ENCODE measurements around the gene DYRK2.

DYRK2 gene

GRCh38 chr12:67648521-67649260, at the start of gene DYRK2:
DYRK2 (plus strand) TSS chr12:67648745; CDS start chr12:67649134, 389 bp downstream.
- DNase-seq = peak; percentile 66

GRCh38 chr12:67599691-67600090, 48.9 kb upstream of the DYRK2 start:
- no peak for DNase-seq

GRCh38 chr12:67601126-67601525, 47.4 kb upstream of the DYRK2 start:
- DNase-seq = no peak

GRCh38 chr12:67609226-67609870, 39.2 kb upstream of the DYRK2 start:
- no peak for DNase-seq

GRCh38 chr12:67613040-67613439, 35.5 kb upstream of the DYRK2 start:
- no peak for DNase-seq

GRCh38 chr12:67617629-67618028, 30.9 kb upstream of the DYRK2 start:
- no peak for DNase-seq

- no peak for DNase-seq
Observed at GRCh38 chr12:67618303-67618702, 30.2 kb upstream of the DYRK2 start.

- peak; percentile 36 for DNase-seq
Observed at GRCh38 chr12:67621112-67621511, 27.4 kb upstream of the DYRK2 start.

GRCh38 chr12:67621926-67622325, 26.6 kb upstream of the DYRK2 start:
- DNase-seq = no peak

GRCh38 chr12:67623259-67623658, 25.3 kb upstream of the DYRK2 start:
- DNase-seq = no peak

- no peak for DNase-seq
Observed at GRCh38 chr12:67624355-67624754, 24.2 kb upstream of the DYRK2 start.

GRCh38 chr12:67625004-67625403, 23.5 kb upstream of the DYRK2 start:
- no peak for DNase-seq

GRCh38 chr12:67626156-67626555, 22.4 kb upstream of the DYRK2 start:
- DNase-seq = no peak

- DNase-seq = peak; percentile 88
Observed at GRCh38 chr12:67630373-67631088, 18.0 kb upstream of the DYRK2 start.

- DNase-seq = no peak
Observed at GRCh38 chr12:67632005-67632404, 16.5 kb upstream of the DYRK2 start.

- DNase-seq = no peak
Observed at GRCh38 chr12:67633024-67633610, 15.4 kb upstream of the DYRK2 start.

GRCh38 chr12:67633708-67634107, 14.8 kb upstream of the DYRK2 start:
- peak; percentile 47 for DNase-seq

- peak; percentile 25 for DNase-seq
Observed at GRCh38 chr12:67634303-67634761, 14.2 kb upstream of the DYRK2 start.

GRCh38 chr12:67637718-67638117, 10.8 kb upstream of the DYRK2 start:
- no peak for DNase-seq

GRCh38 chr12:67638694-67639093, 9.9 kb upstream of the DYRK2 start:
- DNase-seq = no peak

- DNase-seq = no peak
Observed at GRCh38 chr12:67640863-67641262, 7.7 kb upstream of the DYRK2 start.

- DNase-seq = no peak
Observed at GRCh38 chr12:67645126-67645525, 3.4 kb upstream of the DYRK2 start.

GRCh38 chr12:67645601-67646000, 2.9 kb upstream of the DYRK2 start:
- DNase-seq = no peak
